IMR-90 (cell line): ENCODE results near the gene DLG3. TPM values are rescaled to one million over a fixed set of nuclear protein-coding genes. Genes with fewer than 3 reads are reported as not detected.

Experiments
- ATAC-seq: fragments of 200-7000 bp; cut with Tn5 transposase; 2 replicates; pipeline ENCODE4 v1.9.1; 2020; ENCODE audit warnings: low read depth, mild to moderate bottlenecking, moderate library complexity
- BruUV-seq: library from RNA; stranded (reverse); fragments of 400-500 nt; replicated peaks from 2 replicates; lab custom pipeline; 2021; lab: Mats Ljungman, UMichigan
- CTCF ChIA-PET: fragments of 300-600 bp; formaldehyde crosslinking; extraction: SDS; loops from one replicate; lab custom pipeline; 2021; ENCODE audit warnings: antibody characterized with exemption; lab: Yijun Ruan, JAX
- POLR2A ChIA-PET: fragments of 300-600 bp; sonication (Branson Sonifier 250); formaldehyde crosslinking; loops from one replicate; lab custom pipeline; 2022; ENCODE audit warnings: antibody characterized with exemption; ENCODE audit not compliant: unreplicated experiment; lab: Charles Lee
- DNase-seq: peaks from one replicate; pipeline ENCODE4 v3.0.0; 2013
- H2AFZ ChIP-seq: replicated peaks from 2 replicates; pipeline ENCODE3; 2013; ENCODE audit warnings: low read length, mild to moderate bottlenecking; ENCODE audit not compliant: poor library complexity
- H2AK5ac ChIP-seq: 2 replicates; pipeline ENCODE4 v1.6.1; 2013; ENCODE audit warnings: low read depth, low read length, inconsistent platforms
- H2AK9ac ChIP-seq: replicated peaks from 2 replicates; pipeline ENCODE3; 2013; ENCODE audit warnings: mild to moderate bottlenecking, low read depth, low read length, moderate library complexity; ENCODE audit not compliant: poor library complexity
- H2BK120ac ChIP-seq: 2 replicates; pipeline ENCODE4 v1.6.1; 2013; ENCODE audit warnings: low read depth, low read length, inconsistent platforms
- H2BK15ac ChIP-seq: 3 replicates; pipeline ENCODE4 v1.6.1; 2013; ENCODE audit warnings: low read depth, low read length, inconsistent platforms
- H2BK20ac ChIP-seq: 2 replicates; pipeline ENCODE4 v1.6.1; 2013; ENCODE audit warnings: low read depth, mild to moderate bottlenecking, inconsistent platforms, low read length, moderate library complexity
- H2BK5ac ChIP-seq: 2 replicates; pipeline ENCODE4 v1.6.1; 2013; ENCODE audit warnings: mild to moderate bottlenecking, low read depth, low read length, inconsistent platforms; ENCODE audit not compliant: poor library complexity, severe bottlenecking
- H3K14ac ChIP-seq: replicated peaks from 2 replicates; pipeline ENCODE4 v1.6.1; 2013; ENCODE audit warnings: low read depth, low read length, inconsistent platforms
- H3K18ac ChIP-seq: 2 replicates; pipeline ENCODE4 v1.6.1; 2013; ENCODE audit warnings: low read depth, low read length, control low read depth
- H3K23ac ChIP-seq: 2 replicates; pipeline ENCODE4 v1.6.1; 2013; ENCODE audit warnings: low read depth, low read length, inconsistent platforms
- H3K27ac ChIP-seq: 2 replicates; pipeline ENCODE4 v1.5.1; 2013; ENCODE audit warnings: mild to moderate bottlenecking, control low read depth, low read length; ENCODE audit not compliant: insufficient read depth
- H3K27me3 ChIP-seq: 2 replicates; pipeline ENCODE4 v1.6.1; 2013; ENCODE audit warnings: low read length; ENCODE audit not compliant: control insufficient read depth, insufficient read depth
- H3K36me3 ChIP-seq: 2 replicates; pipeline ENCODE4 v1.6.1; 2013; ENCODE audit warnings: low read length, mixed read lengths; ENCODE audit not compliant: control insufficient read depth, insufficient read depth
- H3K4ac ChIP-seq: 2 replicates; pipeline ENCODE4 v1.6.1; 2013; ENCODE audit warnings: low read depth, low read length, inconsistent platforms
- H3K4me1 ChIP-seq: 2 replicates; pipeline ENCODE4 v1.6.1; 2013; ENCODE audit warnings: low read length, mixed read lengths; ENCODE audit not compliant: control insufficient read depth, insufficient read depth
- H3K4me2 ChIP-seq: 2 replicates; pipeline ENCODE4 v1.6.1; 2013; ENCODE audit warnings: low read depth, mild to moderate bottlenecking, control low read depth, low read length, moderate library complexity
- H3K4me3 ChIP-seq: 2 replicates; pipeline ENCODE4 v1.5.1; 2013; ENCODE audit warnings: low read depth, mild to moderate bottlenecking, control low read depth, low read length, moderate library complexity; ENCODE audit not compliant: insufficient read depth
- H3K56ac ChIP-seq: 2 replicates; pipeline ENCODE4 v1.6.1; 2013; ENCODE audit warnings: low read length, inconsistent platforms; ENCODE audit not compliant: insufficient read depth; ENCODE audit errors: extremely low read depth
- H3K79me1 ChIP-seq, 2 experiments: 2 replicates each; pipeline ENCODE4 v1.6.1; 2013; ENCODE audit warnings: low read length in 2 of 2, inconsistent platforms in 1 of 2, low read depth in 1 of 2
- H3K9ac ChIP-seq: 2 replicates; pipeline ENCODE4 v1.6.1; 2013; ENCODE audit warnings: low read depth, low read length, control low read depth
- H3K9me1 ChIP-seq: 2 replicates; pipeline ENCODE4 v1.6.1; 2013; ENCODE audit warnings: low read length, inconsistent platforms; ENCODE audit not compliant: insufficient read depth
- H3K9me3 ChIP-seq: 2 replicates; pipeline ENCODE4 v1.6.1; 2013; ENCODE audit warnings: low read length; ENCODE audit not compliant: control insufficient read depth, insufficient read depth
- H4K20me1 ChIP-seq: 2 replicates; pipeline ENCODE4 v1.6.1; 2013; ENCODE audit warnings: low read length, inconsistent platforms; ENCODE audit not compliant: insufficient read depth
- H4K5ac ChIP-seq: 2 replicates; pipeline ENCODE4 v1.6.1; 2013; ENCODE audit warnings: mild to moderate bottlenecking, low read depth, low read length, control low read depth
- H4K8ac ChIP-seq, 2 experiments: 2 replicates each; pipeline ENCODE4 v1.6.1; 2013; ENCODE audit warnings: low read depth in 2 of 2, low read length in 2 of 2, control low read depth in 1 of 2, inconsistent platforms in 1 of 2
- H4K91ac ChIP-seq: 2 replicates; pipeline ENCODE4 v1.6.1; 2013; ENCODE audit warnings: low read depth, low read length, inconsistent platforms; ENCODE audit not compliant: insufficient read depth
- BHLHE40 ChIP-seq: fragments of 150-350 bp; IDR thresholded peaks from 2 replicates; pipeline ENCODE4 v1.6.1; 2016; ENCODE audit warnings: mild to moderate bottlenecking, low read depth, low read length
- CEBPB ChIP-seq: IDR thresholded peaks from 2 replicates; pipeline ENCODE4 v1.6.1; 2012; ENCODE audit warnings: low read depth, low read length, improper control_type of control experiment
- CHD1 ChIP-seq: IDR thresholded peaks from 2 replicates; pipeline ENCODE4 v1.6.1; 2012; ENCODE audit warnings: low read depth, low read length, improper control_type of control experiment
- CTCF ChIP-seq: conservative IDR thresholded peaks from 2 replicates; pipeline ENCODE4 v1.5.1; 2012; ENCODE audit warnings: mild to moderate bottlenecking, low read depth, low read length, improper control_type of control experiment
- FOS ChIP-seq: fragments of 150-350 bp; IDR thresholded peaks from 2 replicates; pipeline ENCODE4 v1.6.1; 2016; ENCODE audit warnings: low read depth, low read length
- MAFK ChIP-seq: IDR thresholded peaks from 2 replicates; pipeline ENCODE4 v1.6.1; 2012; ENCODE audit warnings: low read depth, low read length, improper control_type of control experiment
- MAZ ChIP-seq: IDR thresholded peaks from 2 replicates; pipeline ENCODE4 v1.6.1; 2012; ENCODE audit warnings: low read depth, mild to moderate bottlenecking, low read length, improper control_type of control experiment, moderate library complexity, borderline replicate concordance
- MXI1 ChIP-seq: IDR thresholded peaks from 2 replicates; pipeline ENCODE4 v1.6.1; 2012; ENCODE audit warnings: low read depth, mild to moderate bottlenecking, low read length, moderate library complexity, borderline replicate concordance
- NFE2L2 ChIP-seq: fragments of 150-350 bp; IDR thresholded peaks from 2 replicates; pipeline ENCODE4 v1.6.1; 2016; ENCODE audit warnings: low read depth, mild to moderate bottlenecking, low read length
- POLR2A ChIP-seq: IDR thresholded peaks from 2 replicates; pipeline ENCODE4 v1.6.1; 2012; ENCODE audit warnings: mild to moderate bottlenecking, low read depth, low read length
- RAD21 ChIP-seq: IDR thresholded peaks from 2 replicates; pipeline ENCODE4 v1.6.1; 2012; ENCODE audit warnings: low read length, improper control_type of control experiment
- RCOR1 ChIP-seq: IDR thresholded peaks from 2 replicates; pipeline ENCODE4 v1.6.1; 2012; ENCODE audit warnings: mild to moderate bottlenecking, low read length, improper control_type of control experiment; ENCODE audit not compliant: insufficient replicate concordance
- RFX5 ChIP-seq: IDR thresholded peaks from 2 replicates; pipeline ENCODE4 v1.8.0; 2012; ENCODE audit warnings: low read depth, mild to moderate bottlenecking, low read length, moderate library complexity
- SMC3 ChIP-seq: fragments of 150-350 bp; IDR thresholded peaks from 2 replicates; pipeline ENCODE4 v1.6.1; 2016; ENCODE audit warnings: low read depth, mild to moderate bottlenecking, antibody characterized with exemption, low read length, moderate library complexity
- USF2 ChIP-seq: fragments of 150-350 bp; IDR thresholded peaks from 2 replicates; pipeline ENCODE4 v1.6.1; 2017; ENCODE audit warnings: mild to moderate bottlenecking, antibody characterized with exemption, low read length, low read depth
- WGBS, 2 experiments: methylation state at CpG; one replicate each; pipeline versions ENCODE4 v1.1.5 to v1.1.7; 2013; ENCODE audit warnings: missing lambda C conversion rate in 2 of 2; ENCODE audit not compliant: insufficient read length in 1 of 2; ENCODE audit errors: extremely low coverage in 2 of 2; 5-methylcytosine and 5-hydroxymethylcytosine counted together
- dilution Hi-C: fragments of 300-500 bp; cut with HindIII; formaldehyde crosslinking; loops from one replicate; pipeline ENCODE4 v1.14.3; 2018; ENCODE audit warnings: low sequenced_read_pairs; ENCODE audit not compliant: unreplicated experiment
- in situ Hi-C: fragments of 300-500 bp; cut with MboI; formaldehyde crosslinking; loops from 3 replicates; pipeline ENCODE4 v1.14.3; 2019; ENCODE audit warnings: low sequenced_read_pairs, inconsistent platforms, mixed read lengths
- intact Hi-C: fragments of 100-400 bp; cut with micrococcal nuclease; formaldehyde crosslinking; loops from 2 replicates; pipeline ENCODE4 v1.10.0; 2022
- polyA plus RNA-seq, 3 experiments: library from polyadenylated mRNA; depleted of rRNA; stranded (reverse); fragments of >200 nt; gene quantifications; 2 replicates each; pipeline ENCODE4 v1.2.3, GENCODE V29; 2012; ENCODE audit warnings: low replicate concordance in 1 of 3
- total RNA-seq: library from RNA; depleted of rRNA; stranded (reverse); fragments of >200 nt; gene quantifications from 2 replicates; pipeline ENCODE4 v1.2.3, GENCODE V29; 2012
- TF ChIP-seq, protein P1 (sequence below): fragments of 150-350 bp; IDR thresholded peaks from 2 replicates; pipeline ENCODE4 v1.6.1; 2016; ENCODE audit warnings: low read depth, mild to moderate bottlenecking, low read length, moderate library complexity, borderline replicate concordance

DLG3 gene
- total and polyA plus RNA-seq, 2 of the 4 experiments (the other 2 are of a cell fraction): 11.0 to 27.1 TPM

DNA sequence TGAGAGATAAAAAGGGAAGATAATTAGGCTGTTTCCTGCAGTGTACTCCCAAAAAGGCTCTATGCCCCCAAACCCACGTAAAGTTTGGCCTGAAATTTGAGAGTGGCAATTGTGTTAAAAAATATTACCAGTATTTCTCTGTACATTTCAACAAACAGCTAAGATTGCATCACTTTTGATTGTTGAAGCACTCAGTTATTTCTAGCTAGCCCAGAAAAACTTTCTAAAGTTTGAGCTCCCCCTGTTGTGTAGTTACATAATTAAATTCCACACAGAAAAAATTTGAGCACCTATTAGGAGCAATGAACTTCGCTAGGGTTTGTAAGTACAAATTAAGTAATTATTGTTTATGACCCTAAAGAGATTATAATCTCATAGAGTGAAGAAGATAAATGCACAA is 109.4 kb downstream of the DLG3 start:
- H3K4me1 ChIP-seq: no peaks in the 10 kb centered on the region
- TF ChIP-seq NFE2L2 (no peak), POLR2A (no peak), CEBPB (peak; percentile 86), MXI1 (no peak), USF2 (no peak), RAD21 (peak; percentile 26; the same call in 1 of the 2 replicates), MAFK (no peak), RCOR1 (no peak), SMC3 (peak; percentile 12; the same call in 1 of the 2 replicates), CTCF (peak; percentile 34), RFX5 (no peak), BHLHE40 (no peak), FOS (no peak), CHD1 (no peak), MAZ (no peak)
- TF ChIP-seq, protein P1, sequence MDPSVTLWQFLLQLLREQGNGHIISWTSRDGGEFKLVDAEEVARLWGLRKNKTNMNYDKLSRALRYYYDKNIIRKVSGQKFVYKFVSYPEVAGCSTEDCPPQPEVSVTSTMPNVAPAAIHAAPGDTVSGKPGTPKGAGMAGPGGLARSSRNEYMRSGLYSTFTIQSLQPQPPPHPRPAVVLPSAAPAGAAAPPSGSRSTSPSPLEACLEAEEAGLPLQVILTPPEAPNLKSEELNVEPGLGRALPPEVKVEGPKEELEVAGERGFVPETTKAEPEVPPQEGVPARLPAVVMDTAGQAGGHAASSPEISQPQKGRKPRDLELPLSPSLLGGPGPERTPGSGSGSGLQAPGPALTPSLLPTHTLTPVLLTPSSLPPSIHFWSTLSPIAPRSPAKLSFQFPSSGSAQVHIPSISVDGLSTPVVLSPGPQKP: no peak
- no peak overlapping the region for H2BK15ac ChIP-seq
- DNase-seq (peak; percentile 28), ATAC-seq (peak; percentile 37)
- no CpG with 5 or more reads among the region's 2 CpGs for WGBS, 2 experiments
- H2AFZ ChIP-seq: no peak overlapping the region
- dilution Hi-C loops (no loop called here), in situ Hi-C loops (no loop called here), intact Hi-C loops (loop anchor here (1.0 kb wide), 1 partner anchor 100 kb away; no protein-coding TSS in a partner anchor)
- no TSS peak for BruUV-seq
- H4K8ac ChIP-seq: no peak overlapping the region
- H2BK120ac ChIP-seq: peak overlapping the region; percentile 28; the same call in 1 of the 2 replicates
- peaks cover 3% of the 10 kb centered on the region for H3K27me3 ChIP-seq
- no peak overlapping the region for H3K56ac ChIP-seq
- no peaks in the 10 kb centered on the region for H3K36me3 ChIP-seq
- no peaks in the 10 kb centered on the region for H3K9me3 ChIP-seq
- H3K23ac ChIP-seq: no peak overlapping the region
- H3K4ac ChIP-seq: no peak overlapping the region
- ChIA-PET POLR2A (no interaction called here), CTCF (interaction anchor here (0.9 kb wide), 1 partner anchor 27 kb away, joined by 3 read pairs; no protein-coding TSS in a partner anchor)
- H3K9ac ChIP-seq: no peak overlapping the region
- H2AK5ac ChIP-seq: no peak overlapping the region
- no peaks in the 10 kb centered on the region for H4K20me1 ChIP-seq
- no peak overlapping the region for H3K4me2 ChIP-seq
- H4K5ac ChIP-seq: no peak overlapping the region
- no peak overlapping the region for H3K4me3 ChIP-seq
- no peak overlapping the region for H2BK20ac ChIP-seq
- H3K18ac ChIP-seq: no peak overlapping the region
- no peak overlapping the region for H2BK5ac ChIP-seq
- H3K79me1 ChIP-seq: no peaks in the 10 kb centered on the region
- no peak overlapping the region for H4K91ac ChIP-seq
- H3K14ac ChIP-seq: no peak overlapping the region
- H3K27ac ChIP-seq: no peak overlapping the region
- no peaks in the 10 kb centered on the region for H3K9me1 ChIP-seq
- H2AK9ac ChIP-seq: no peak overlapping the region
